Activated CD4-positive, alpha-beta memory T cell treated with anti-CD3 and anti-CD28 coated beads, Interleukin-2, amount 10 ng/mL, durations not matched to agents 7 days and 5 days (primary cell): ENCODE measurements around the gene NOS1. TPM values are rescaled to one million over a fixed set of nuclear protein-coding genes. Genes with fewer than 3 reads are reported as not detected.
A peak's percentile ranks its signal among the peaks of the same experiment; 100 is the strongest.

Source experiments
- CTCF ChIA-PET: fragments of 350-600 bp; sonication (Branson Sonifier 250); formaldehyde crosslinking; loops from one replicate; lab custom pipeline; 2021; ENCODE audit warnings: antibody characterized with exemption, inconsistent platforms; lab: Charles Lee
- POLR2A ChIA-PET: fragments of 350-600 bp; sonication (Branson Sonifier 250); formaldehyde crosslinking; loops from one replicate; lab custom pipeline; 2021; ENCODE audit warnings: antibody characterized with exemption; lab: Charles Lee
- DNase-seq: peaks from one replicate; pipeline ENCODE4 v3.0.0-alpha.2; 2020
- H3K27ac Mint-ChIP-seq: one replicate; pipeline ENCODE4 v1.8.0; 2021; ENCODE audit warnings: mild to moderate bottlenecking, mixed read lengths
- H3K27me3 Mint-ChIP-seq: one replicate; pipeline ENCODE4 v1.8.0; 2021; ENCODE audit warnings: mixed read lengths
- H3K36me3 Mint-ChIP-seq: one replicate; pipeline ENCODE4 v1.8.0; 2021; ENCODE audit warnings: low read depth, mixed read lengths
- H3K4me1 Mint-ChIP-seq: one replicate; pipeline ENCODE4 v1.8.0; 2021; ENCODE audit warnings: mixed read lengths
- H3K4me3 Mint-ChIP-seq: one replicate; pipeline ENCODE4 v1.8.0; 2021; ENCODE audit warnings: mild to moderate bottlenecking, mixed read lengths
- H3K9me3 Mint-ChIP-seq: one replicate; pipeline ENCODE4 v1.8.0; 2021; ENCODE audit warnings: mixed read lengths
- total RNA-seq, 2 experiments: library from RNA; stranded (reverse); gene quantifications; one replicate each; pipeline ENCODE4 v1.2.3, GENCODE V29; 2021

NOS1 gene
- total RNA-seq, 2 experiments from 2014 or later = not detected

- ChIA-PET CTCF (no interaction called here), POLR2A (no interaction called here)
- Mint-ChIP-seq H3K9me3 (no peaks in the 10 kb centered on the region), H3K36me3 (no peaks in the 10 kb centered on the region), H3K4me3 (no peak overlapping the region), H3K27ac (no peak overlapping the region), H3K4me1 (no peaks in the 10 kb centered on the region), H3K27me3 (peaks cover 6% of the 10 kb centered on the region)
- DNase-seq = no peak
Observed at GRCh38 chr12:117272690-117273089, 88.7 kb downstream of the NOS1 start.

- no peak overlapping the region for H3K27ac Mint-ChIP-seq
- CTCF ChIA-PET = interaction anchor here (1.4 kb wide), 1 partner anchor 27 kb away, joined by 3 read pairs; no protein-coding TSS in a partner anchor
Observed at GRCh38 chr12:117262749-117263148, 98.7 kb downstream of the NOS1 start.

DNA sequence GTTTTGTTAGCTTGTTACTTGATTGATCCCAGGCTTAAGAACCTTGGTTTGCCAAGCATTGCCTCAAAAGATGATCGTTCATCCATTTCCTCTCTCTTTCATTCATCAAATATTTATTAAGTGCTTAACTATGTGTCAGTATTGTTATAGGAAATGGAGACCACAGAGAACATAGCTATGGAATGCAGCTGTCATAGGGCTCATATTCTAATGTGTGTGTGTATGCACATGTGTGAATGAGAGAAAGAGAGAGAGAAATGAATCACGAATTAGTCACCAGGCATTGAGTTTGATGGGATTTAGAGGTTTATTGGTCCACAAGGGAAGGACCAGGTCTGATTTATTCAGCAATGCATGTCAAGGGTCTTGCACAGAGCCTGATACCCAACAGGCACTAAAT, 100.2 kb downstream of the NOS1 start:
- no peak overlapping the region for H3K27ac Mint-ChIP-seq
- peaks cover 3% of the 10 kb centered on the region for H3K27me3 Mint-ChIP-seq

More at GRCh38 chr12:117262749-117263148, 98.7 kb downstream of the NOS1 start:
- Mint-ChIP-seq H3K36me3 (no peaks in the 10 kb centered on the region), H3K4me3 (no peak overlapping the region), H3K9me3 (peaks cover 2% of the 10 kb centered on the region), H3K4me1 (no peaks in the 10 kb centered on the region), H3K27me3 (peaks cover 3% of the 10 kb centered on the region)
- no peak for DNase-seq
- POLR2A ChIA-PET = no interaction called here

GRCh38 chr12:117255386-117255785, 106.0 kb downstream of the NOS1 start:
- no peaks in the 10 kb centered on the region for H3K9me3 Mint-ChIP-seq
- no peaks in the 10 kb centered on the region for H3K36me3 Mint-ChIP-seq
- no peak for DNase-seq
- H3K4me1 Mint-ChIP-seq = no peaks in the 10 kb centered on the region
- ChIA-PET POLR2A (no interaction called here), CTCF (no interaction called here)
- H3K27me3 Mint-ChIP-seq = no peaks in the 10 kb centered on the region
- H3K27ac Mint-ChIP-seq = no peak overlapping the region
- no peak overlapping the region for H3K4me3 Mint-ChIP-seq

More for the DNA sequence above, 100.2 kb downstream of the NOS1 start:
- H3K9me3 Mint-ChIP-seq = no peaks in the 10 kb centered on the region
- DNase-seq = no peak
- H3K4me1 Mint-ChIP-seq = no peaks in the 10 kb centered on the region
- ChIA-PET CTCF (interaction anchor here (1.2 kb wide), 1 partner anchor 25 kb away, joined by 3 read pairs; no protein-coding TSS in a partner anchor), POLR2A (no interaction called here)
- H3K4me3 Mint-ChIP-seq = no peak overlapping the region
- no peaks in the 10 kb centered on the region for H3K36me3 Mint-ChIP-seq

GRCh38 chr12:117243488-117243887, 117.9 kb downstream of the NOS1 start:
- CTCF ChIA-PET = no interaction called here
- Mint-ChIP-seq H3K27ac (no peak overlapping the region), H3K27me3 (no peaks in the 10 kb centered on the region), H3K36me3 (no peaks in the 10 kb centered on the region), H3K4me3 (no peak overlapping the region), H3K9me3 (no peaks in the 10 kb centered on the region), H3K4me1 (no peaks in the 10 kb centered on the region)
- DNase-seq = no peak
- POLR2A ChIA-PET = no interaction called here

DNA sequence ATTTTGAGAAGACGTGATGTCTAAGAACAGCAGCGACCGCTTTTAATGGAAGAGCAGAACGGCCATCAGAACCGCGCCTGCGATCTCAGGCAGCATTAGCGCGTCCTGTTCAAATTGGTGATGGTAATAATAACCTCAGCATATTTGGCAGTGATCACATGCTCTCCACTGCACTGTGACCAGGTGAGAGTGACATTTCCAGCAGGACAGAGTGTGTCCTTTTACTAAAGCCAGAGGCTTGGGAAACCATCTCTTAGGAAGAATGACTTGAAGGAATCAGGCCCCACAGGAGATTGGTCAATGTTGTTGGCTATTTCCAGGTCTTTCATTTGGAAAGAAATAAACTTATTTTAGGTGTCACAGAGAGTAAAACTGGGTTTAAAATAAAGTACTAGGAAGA, 119.7 kb downstream of the NOS1 start:
- POLR2A ChIA-PET = no interaction called here
- no peaks in the 10 kb centered on the region for H3K4me1 Mint-ChIP-seq
- no peak overlapping the region for H3K4me3 Mint-ChIP-seq
- H3K27me3 Mint-ChIP-seq = no peaks in the 10 kb centered on the region
- CTCF ChIA-PET = no interaction called here
- no peaks in the 10 kb centered on the region for H3K36me3 Mint-ChIP-seq
- no peak for DNase-seq
- no peaks in the 10 kb centered on the region for H3K9me3 Mint-ChIP-seq
- no peak overlapping the region for H3K27ac Mint-ChIP-seq

DNA sequence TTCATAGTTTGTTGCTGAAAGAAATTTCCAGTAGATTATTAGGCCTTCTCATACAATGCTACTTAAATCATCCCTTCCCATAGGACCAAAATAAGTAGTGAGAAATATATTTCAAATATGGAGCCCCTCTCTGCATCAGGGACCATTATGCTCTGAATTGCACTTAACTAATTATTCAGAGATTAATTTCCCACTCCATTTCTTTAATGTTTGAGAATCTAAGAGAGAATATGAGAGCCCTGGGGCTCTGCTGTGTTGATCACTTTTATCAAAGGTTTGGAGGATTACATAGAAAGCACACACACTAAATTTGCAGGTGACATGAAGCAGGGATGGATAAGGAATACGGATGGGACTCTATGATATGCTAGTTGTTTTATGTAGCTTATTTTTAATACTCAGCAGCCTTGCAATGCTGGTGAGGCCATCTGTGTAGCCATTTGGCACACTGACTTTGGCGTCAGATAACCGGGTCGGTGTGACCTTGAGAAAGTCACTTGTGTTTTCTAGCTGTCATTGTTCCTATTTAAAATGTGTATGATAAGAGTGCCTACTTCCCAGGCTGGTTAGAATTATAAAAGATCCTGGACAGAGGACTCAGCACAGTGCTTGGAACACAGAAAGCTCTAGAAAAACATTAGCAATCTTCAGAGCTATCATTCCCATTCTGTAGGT, 121.2 kb downstream of the NOS1 start:
- Mint-ChIP-seq H3K9me3 (no peaks in the 10 kb centered on the region), H3K4me3 (no peak overlapping the region), H3K27ac (no peak overlapping the region), H3K36me3 (no peaks in the 10 kb centered on the region), H3K4me1 (no peaks in the 10 kb centered on the region), H3K27me3 (no peaks in the 10 kb centered on the region)
- POLR2A ChIA-PET = no interaction called here
- no peak for DNase-seq
- CTCF ChIA-PET = interaction anchor here (0.8 kb wide), 1 partner anchor 574 kb away, joined by 3 read pairs; no protein-coding TSS in a partner anchor

DNA sequence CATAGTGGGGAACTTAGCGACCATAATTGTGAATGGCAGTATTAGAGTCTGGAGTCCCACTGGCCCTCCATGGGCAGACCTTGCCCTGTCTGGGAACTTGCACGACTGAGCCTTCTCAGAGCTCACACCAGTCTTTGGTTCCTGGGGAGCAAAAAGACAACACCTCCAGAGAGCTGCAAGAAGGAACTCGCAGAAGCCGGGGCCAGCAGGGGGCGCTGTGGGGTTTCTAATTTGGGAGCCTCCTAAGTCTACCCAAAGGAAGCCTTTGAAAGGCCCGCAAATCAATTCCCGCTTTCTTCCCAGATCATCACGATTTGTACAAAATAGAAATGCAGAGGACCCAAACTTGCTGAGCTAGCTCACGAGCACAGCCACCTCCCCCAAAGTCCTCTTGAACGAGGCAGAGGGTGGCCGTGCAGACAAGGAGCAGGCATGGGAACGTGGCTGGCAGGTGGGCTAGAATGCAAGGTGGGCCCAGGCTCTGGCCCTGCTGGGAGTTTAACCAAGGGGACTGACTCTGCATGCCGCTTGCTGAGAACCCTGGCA, 124.9 kb downstream of the NOS1 start:
- ChIA-PET CTCF (interaction anchor here (0.7 to 3.9 kb wide), 8 partner anchors 15 to 601 kb away, joined by 3 to 19 read pairs (median 5); no protein-coding TSS in a partner anchor), POLR2A (no interaction called here)
- H3K9me3 Mint-ChIP-seq = no peaks in the 10 kb centered on the region
- no peak overlapping the region for H3K27ac Mint-ChIP-seq
- H3K36me3 Mint-ChIP-seq = no peaks in the 10 kb centered on the region
- peak; percentile 78 for DNase-seq
- H3K27me3 Mint-ChIP-seq = no peaks in the 10 kb centered on the region
- H3K4me1 Mint-ChIP-seq = no peaks in the 10 kb centered on the region
- no peak overlapping the region for H3K4me3 Mint-ChIP-seq

DNA sequence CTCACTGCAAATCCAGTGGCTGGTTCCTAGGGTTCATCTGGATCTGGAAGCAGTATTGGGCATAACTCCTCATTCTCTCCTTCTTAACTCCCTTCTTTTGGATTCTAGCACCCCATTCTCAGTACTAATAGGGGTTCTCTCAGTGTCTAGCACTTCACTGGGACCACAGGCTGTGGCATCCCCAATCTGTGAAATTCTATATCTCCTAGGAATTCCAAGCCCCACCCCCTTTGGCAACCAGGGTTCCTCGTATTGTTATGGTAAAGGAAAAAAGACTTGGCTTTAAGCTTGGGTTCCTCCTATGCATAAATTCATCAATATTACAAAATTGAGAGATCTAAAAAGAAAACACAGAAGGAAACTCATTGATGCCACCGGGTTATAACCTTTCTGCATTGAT, 126.2 kb downstream of the NOS1 start:
- no peaks in the 10 kb centered on the region for H3K27me3 Mint-ChIP-seq
- H3K4me1 Mint-ChIP-seq = no peaks in the 10 kb centered on the region
- ChIA-PET CTCF (interaction anchor here (0.6 to 3.9 kb wide), 3 partner anchors 353 to 603 kb away, joined by 3 to 19 read pairs (median 15); no protein-coding TSS in a partner anchor), POLR2A (no interaction called here)
- H3K36me3 Mint-ChIP-seq = no peaks in the 10 kb centered on the region
- H3K9me3 Mint-ChIP-seq = no peaks in the 10 kb centered on the region
- DNase-seq = no peak
- no peak overlapping the region for H3K27ac Mint-ChIP-seq
- H3K4me3 Mint-ChIP-seq = no peak overlapping the region

GRCh38 chr12:117234441-117234840, 127.0 kb downstream of the NOS1 start:
- DNase-seq = no peak
- no peak overlapping the region for H3K4me3 Mint-ChIP-seq
- H3K9me3 Mint-ChIP-seq = no peaks in the 10 kb centered on the region
- no peak overlapping the region for H3K27ac Mint-ChIP-seq
- H3K27me3 Mint-ChIP-seq = no peaks in the 10 kb centered on the region
- ChIA-PET POLR2A (no interaction called here), CTCF (interaction anchor here (1.2 to 3.9 kb wide), 3 partner anchors 14 to 354 kb away, joined by 3 to 19 read pairs (median 3); no protein-coding TSS in a partner anchor)
- H3K4me1 Mint-ChIP-seq = no peaks in the 10 kb centered on the region
- no peaks in the 10 kb centered on the region for H3K36me3 Mint-ChIP-seq

GRCh38 chr12:117231750-117232149, 129.7 kb downstream of the NOS1 start:
- Mint-ChIP-seq H3K27ac (no peak overlapping the region), H3K27me3 (no peaks in the 10 kb centered on the region), H3K36me3 (no peaks in the 10 kb centered on the region), H3K4me1 (no peaks in the 10 kb centered on the region), H3K4me3 (no peak overlapping the region), H3K9me3 (no peaks in the 10 kb centered on the region)
- DNase-seq = no peak
- POLR2A ChIA-PET = no interaction called here
- CTCF ChIA-PET = no interaction called here

DNA sequence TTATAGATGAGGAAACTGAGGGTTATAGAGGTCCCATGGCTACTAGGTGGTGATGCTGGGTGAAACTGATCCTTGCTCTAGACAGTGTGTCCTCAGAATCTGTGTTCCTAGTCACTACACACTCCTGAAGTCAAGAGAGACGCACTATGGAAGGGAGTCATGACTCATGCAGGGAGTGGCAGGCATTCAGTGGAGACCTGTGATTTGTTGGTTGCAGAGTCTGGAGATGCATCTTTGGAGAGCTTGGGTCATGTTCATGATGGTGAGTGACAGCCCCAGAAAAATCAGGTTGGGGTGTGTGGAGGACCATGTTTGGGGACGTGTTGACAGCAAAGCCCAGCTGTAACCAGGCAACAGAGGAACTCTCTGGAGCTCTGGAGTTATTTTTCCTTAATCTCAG, 133.2 kb downstream of the NOS1 start:
- no peak for DNase-seq
- Mint-ChIP-seq H3K9me3 (no peaks in the 10 kb centered on the region), H3K4me3 (no peak overlapping the region), H3K4me1 (no peaks in the 10 kb centered on the region), H3K36me3 (no peaks in the 10 kb centered on the region), H3K27ac (no peak overlapping the region), H3K27me3 (no peaks in the 10 kb centered on the region)
- CTCF ChIA-PET = no interaction called here
- POLR2A ChIA-PET = no interaction called here

- H3K27ac Mint-ChIP-seq = no peak overlapping the region
- H3K4me3 Mint-ChIP-seq = no peak overlapping the region
- H3K36me3 Mint-ChIP-seq = no peaks in the 10 kb centered on the region
- H3K9me3 Mint-ChIP-seq = no peaks in the 10 kb centered on the region
- no peaks in the 10 kb centered on the region for H3K4me1 Mint-ChIP-seq
- ChIA-PET POLR2A (no interaction called here), CTCF (no interaction called here)
- H3K27me3 Mint-ChIP-seq = no peaks in the 10 kb centered on the region
- no peak for DNase-seq
Observed at GRCh38 chr12:117227000-117227653, 134.3 kb downstream of the NOS1 start.
